GM06990 (cell line): ENCODE measurements around the gene CFAP119.

Experiments used
- DNase-seq: peaks from one replicate; pipeline ENCODE4 v3.0.0-alpha.2; 2011; ENCODE audit not compliant: insufficient read length; ENCODE audit errors: extremely low read depth
- H3K27me3 ChIP-seq: replicated peaks from 2 replicates; pipeline ENCODE4 v1.6.0; 2011; ENCODE audit warnings: low read length; ENCODE audit not compliant: control insufficient read depth, insufficient read depth
- H3K36me3 ChIP-seq: 2 replicates; pipeline ENCODE4 v1.5.1; 2011; ENCODE audit warnings: low read length; ENCODE audit not compliant: control insufficient read depth, insufficient read depth
- H3K4me3 ChIP-seq: replicated peaks from 2 replicates; pipeline ENCODE4 v1.5.1; 2011; ENCODE audit warnings: low read depth, mild to moderate bottlenecking, control low read depth, low read length
- TF ChIP-seq, protein P1 (sequence below): IDR thresholded peaks from 2 replicates; pipeline ENCODE4 v1.5.1; 2011; ENCODE audit warnings: low read length, control low read depth, mild to moderate bottlenecking, inconsistent platforms; ENCODE audit not compliant: insufficient read depth, poor library complexity, severe bottlenecking

The CFAP119 gene

DNA sequence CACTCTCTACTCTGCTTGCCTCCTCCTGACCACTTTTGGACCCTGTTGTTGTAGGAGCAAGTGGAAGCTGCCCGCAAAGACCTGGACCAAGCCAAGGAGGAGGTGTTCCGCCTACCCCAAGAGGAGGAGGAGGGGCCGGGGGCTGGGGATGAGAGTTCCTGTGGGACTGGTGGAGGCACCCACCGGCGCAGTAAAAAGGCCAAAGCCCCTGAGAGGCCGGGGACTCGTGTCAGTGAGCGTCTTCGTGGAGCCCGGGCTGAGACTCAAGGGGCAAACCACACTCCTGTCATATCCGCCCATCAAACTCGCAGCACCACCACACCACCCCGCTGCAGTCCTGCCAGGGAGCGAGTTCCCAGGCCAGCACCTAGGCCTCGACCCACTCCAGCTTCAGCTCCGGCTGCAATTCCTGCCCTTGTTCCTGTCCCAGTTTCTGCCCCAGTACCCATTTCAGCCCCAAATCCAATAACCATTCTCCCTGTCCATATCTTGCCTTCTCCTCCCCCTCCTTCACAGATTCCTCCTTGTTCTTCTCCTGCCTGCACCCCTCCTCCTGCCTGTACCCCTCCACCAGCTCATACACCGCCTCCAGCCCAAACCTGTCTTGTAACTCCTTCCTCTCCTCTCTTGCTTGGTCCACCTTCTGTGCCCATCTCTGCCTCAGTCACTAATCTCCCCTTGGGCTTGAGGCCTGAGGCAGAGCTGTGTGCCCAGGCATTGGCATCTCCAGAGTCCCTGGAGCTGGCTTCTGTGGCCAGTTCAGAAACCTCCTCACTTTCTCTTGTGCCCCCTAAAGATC, 24.7 kb downstream of the CFAP119 start:
- DNase-seq: no peak
- Histone ChIP-seq H3K36me3 (peaks cover 51% of the 10 kb centered on the region), H3K4me3 (no peak overlapping the region), H3K27me3 (no peaks in the 10 kb centered on the region)
- TF ChIP-seq, protein P1, sequence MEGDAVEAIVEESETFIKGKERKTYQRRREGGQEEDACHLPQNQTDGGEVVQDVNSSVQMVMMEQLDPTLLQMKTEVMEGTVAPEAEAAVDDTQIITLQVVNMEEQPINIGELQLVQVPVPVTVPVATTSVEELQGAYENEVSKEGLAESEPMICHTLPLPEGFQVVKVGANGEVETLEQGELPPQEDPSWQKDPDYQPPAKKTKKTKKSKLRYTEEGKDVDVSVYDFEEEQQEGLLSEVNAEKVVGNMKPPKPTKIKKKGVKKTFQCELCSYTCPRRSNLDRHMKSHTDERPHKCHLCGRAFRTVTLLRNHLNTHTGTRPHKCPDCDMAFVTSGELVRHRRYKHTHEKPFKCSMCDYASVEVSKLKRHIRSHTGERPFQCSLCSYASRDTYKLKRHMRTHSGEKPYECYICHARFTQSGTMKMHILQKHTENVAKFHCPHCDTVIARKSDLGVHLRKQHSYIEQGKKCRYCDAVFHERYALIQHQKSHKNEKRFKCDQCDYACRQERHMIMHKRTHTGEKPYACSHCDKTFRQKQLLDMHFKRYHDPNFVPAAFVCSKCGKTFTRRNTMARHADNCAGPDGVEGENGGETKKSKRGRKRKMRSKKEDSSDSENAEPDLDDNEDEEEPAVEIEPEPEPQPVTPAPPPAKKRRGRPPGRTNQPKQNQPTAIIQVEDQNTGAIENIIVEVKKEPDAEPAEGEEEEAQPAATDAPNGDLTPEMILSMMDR: no peak

GRCh38 chr16:30731411-30731810, 30.5 kb downstream of the CFAP119 start:
- Histone ChIP-seq H3K36me3 (peaks cover 31% of the 10 kb centered on the region), H3K4me3 (no peak overlapping the region), H3K27me3 (no peaks in the 10 kb centered on the region)
- TF ChIP-seq, protein P1: no peak
- DNase-seq: no peak

DNA sequence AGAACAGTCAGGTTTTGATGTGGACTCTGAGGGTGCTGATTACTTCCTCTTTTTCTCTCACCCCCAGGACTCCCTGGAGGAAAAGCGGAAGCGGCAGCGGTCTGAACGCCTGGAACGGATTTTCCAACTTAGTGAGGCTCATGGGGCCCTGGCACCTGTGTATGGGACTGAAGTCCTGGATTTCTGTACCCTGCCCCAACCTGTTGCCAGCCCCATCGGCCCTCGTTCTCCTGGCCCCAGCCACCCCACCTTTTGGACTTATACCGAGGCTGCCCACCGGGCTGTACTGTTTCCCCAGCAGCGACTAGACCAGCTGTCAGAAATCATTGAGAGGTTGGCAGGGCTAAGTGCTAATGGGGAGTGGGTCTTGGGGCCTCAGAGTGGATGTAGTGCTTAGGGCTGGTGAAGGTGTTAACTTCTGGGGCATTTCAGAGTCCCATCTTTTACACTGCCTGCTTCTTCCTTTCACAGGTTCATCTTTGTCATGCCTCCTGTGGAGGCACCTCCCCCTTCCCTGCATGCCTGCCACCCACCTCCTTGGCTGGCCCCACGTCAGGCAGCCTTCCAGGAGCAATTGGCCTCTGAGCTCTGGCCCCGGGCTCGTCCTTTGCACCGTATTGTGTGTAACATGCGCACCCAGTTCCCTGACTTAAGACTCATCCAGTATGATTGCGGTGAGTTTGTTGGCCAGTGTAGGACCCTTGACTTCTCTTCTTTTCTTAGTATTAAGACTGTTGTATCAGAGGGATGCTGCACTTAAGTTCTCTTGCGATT, 32.8 kb downstream of the CFAP119 start:
- DNase-seq: no peak
- H3K36me3 ChIP-seq: peaks cover 38% of the 10 kb centered on the region

GRCh38 chr16:30728321-30728720, 33.5 kb downstream of the CFAP119 start:
- DNase-seq: no peak
- Histone ChIP-seq H3K27me3 (no peaks in the 10 kb centered on the region), H3K36me3 (peaks cover 41% of the 10 kb centered on the region), H3K4me3 (no peak overlapping the region)
- TF ChIP-seq, protein P1: no peak

More for the DNA sequence above, 32.8 kb downstream of the CFAP119 start:
- Histone ChIP-seq H3K27me3 (no peaks in the 10 kb centered on the region), H3K4me3 (no peak overlapping the region)
- TF ChIP-seq, protein P1: no peak

DNA sequence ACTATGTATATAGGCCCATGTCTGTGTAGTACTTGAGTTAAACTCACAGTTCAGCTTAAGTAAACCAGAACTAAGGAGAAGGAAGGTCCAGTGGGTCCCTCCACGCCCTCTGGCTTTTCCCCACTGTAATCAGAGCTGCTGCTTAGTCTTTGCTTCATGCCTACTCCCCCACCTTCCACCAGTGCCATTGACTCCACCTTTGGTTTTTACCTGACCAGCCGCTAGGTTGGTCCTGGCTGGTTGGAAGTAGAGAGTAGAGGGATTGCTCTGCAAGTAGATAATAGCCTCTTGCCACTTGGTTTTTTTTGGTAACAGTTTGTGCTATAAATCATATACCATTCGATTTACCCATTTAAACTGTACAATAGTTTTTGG, 36.5 kb downstream of the CFAP119 start:
- Histone ChIP-seq H3K4me3 (no peak overlapping the region), H3K36me3 (peaks cover 57% of the 10 kb centered on the region), H3K27me3 (no peaks in the 10 kb centered on the region)
- no peak for DNase-seq
- TF ChIP-seq, protein P1: no peak
